Activated T-helper 9 cell treated with anti-CD3 and anti-CD28 coated beads, Interleukin-2, amount 50 U/mL, for 16 hours (primary cell): ENCODE results near the gene MINDY4B.

ENCODE experiments used
- DNase-seq: peaks from one replicate; pipeline ENCODE4 v3.0.0-alpha.2; 2020; ENCODE audit warnings: low read depth

The MINDY4B gene

DNA sequence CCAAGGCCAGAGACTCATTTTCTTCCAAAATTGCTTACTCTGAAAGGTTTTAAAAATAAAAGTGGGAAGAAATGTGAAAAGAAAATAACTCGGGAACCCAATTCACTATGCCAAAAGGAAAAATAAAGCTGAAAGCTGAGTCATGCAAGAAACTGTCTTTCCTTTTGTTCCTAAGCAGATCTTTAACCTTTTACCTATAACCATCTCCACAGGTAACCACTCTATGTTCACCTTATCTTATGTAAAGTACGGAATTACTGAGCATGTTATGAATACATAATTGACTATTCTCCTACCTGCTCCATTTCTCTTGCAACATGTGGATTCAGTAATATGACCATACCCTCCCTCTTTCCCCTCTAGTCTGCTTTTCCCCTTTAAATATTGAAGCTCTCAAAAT, 62.0 kb downstream of the MINDY4B start:
- no peak for DNase-seq

DNA sequence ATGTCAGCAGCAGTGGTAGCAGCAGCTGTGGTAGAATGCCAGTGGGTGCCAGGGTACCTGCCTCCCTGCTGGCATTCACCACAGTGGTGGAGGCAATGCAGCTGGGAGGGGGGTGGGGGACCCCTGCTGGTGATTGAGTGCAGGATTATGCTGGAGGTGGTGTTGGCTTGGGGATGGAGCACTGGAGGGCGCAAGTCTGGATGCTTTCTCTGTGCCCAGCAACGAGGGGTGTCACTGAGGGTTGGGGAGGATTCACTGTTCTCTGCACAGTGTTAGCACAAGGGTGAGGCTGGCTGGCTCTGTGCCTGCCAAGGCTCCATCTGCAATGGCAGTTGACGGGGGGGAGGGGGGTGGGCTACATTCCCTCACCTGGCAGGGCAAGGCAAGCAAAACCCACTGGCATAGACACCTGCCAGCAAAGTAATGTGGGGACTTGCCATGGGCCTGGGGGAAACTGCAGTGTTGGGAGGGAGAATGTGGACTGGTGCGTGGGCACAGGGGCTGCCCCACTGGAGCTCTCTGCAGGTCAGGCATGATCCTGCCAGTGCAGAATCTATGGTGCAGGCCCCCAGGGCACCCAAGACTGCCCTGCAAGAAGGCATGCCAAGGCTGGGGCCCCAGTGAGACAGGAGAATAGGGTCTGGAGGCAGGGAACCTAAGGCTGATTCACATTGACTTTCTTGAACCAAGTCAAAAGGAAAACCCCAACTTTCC, 64.3 kb downstream of the MINDY4B start:
- no peak for DNase-seq

DNA sequence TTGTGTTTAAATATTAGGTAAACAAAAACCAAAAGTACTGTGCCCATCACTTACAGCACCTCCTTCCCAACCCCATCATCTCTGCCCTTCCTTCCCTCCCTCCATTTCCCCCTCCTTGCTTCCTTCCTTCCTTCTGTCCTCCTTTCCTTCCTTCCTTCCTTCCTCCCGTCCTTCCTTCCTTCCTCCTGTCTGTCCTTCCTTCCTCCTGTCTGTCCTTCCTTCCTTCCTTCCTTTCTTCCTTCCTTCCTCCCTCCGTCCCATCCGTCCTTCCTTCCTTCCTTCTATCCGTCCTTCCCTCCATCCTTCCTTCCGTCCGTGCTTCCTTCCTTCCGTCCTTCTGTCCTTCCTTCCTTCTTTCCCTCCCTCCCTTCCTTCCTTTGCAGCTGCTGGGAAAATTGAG, 74.5 kb downstream of the MINDY4B start:
- DNase-seq: no peak

DNA sequence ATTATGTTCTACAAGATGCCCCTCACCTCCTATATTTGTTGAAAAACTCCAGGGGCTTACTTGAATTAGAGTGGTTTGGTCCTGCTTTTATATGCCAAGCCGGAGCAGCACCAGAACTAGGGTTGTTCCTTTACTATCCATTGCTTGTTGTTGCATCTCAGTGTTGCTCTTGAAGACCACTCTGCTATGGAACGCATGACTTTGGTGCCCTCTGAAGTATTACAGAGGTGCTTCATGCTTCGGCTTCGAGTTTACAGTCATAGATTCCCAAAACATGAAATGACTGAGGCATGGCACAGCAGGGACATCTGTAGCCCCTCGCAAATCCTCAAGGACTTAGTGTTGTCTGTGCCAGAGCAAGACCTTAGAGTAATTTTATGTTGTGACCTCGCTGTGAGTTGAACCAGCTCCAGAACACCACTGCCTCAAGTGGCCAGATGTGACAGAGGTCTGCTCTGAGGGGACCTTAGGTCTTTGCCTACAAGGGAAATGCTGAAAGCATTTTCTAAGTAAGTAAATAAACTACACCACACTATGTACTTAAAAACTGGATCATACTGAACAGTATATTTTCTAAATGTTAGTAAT, 75.1 kb downstream of the MINDY4B start:
- no peak for DNase-seq

DNA sequence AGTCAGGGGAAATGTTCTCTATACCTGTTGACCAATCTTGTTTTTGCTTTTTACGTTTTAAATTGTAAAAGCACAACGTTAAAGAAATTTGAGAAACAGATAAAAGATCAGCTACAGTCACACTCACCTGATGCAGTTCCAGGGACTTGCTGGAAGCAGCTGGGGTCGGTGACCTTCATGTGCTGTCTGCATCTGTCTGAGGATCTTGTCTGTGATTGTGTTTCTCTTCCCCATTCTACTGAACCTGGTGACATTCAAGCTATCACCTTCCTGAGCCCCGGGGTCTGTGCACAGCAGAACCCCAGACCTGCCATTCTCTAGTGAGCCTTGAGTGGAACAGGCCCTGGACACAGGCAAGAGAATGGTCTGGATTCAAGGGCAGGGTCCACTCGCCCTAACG, 75.8 kb downstream of the MINDY4B start:
- DNase-seq: no peak

DNA sequence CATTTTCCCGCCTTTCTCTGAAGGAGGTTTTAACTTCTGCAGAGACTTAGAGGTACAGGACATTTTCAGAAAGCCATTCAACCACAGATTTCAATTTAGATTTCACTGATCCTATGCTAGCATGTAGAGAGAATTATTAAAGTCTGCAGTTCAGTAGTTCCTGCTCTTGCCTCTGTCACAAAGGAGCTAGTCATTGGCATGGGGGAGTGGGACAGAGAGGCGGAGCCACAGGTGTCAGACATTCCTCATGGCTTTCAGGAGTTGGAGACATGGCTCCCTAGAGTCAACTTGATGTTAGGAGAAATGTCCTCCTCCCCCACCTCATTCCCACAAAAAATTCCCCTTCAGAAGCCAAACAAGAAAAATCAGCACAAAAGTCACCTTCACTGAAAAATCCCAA, 76.2 kb downstream of the MINDY4B start:
- no peak for DNase-seq

DNA sequence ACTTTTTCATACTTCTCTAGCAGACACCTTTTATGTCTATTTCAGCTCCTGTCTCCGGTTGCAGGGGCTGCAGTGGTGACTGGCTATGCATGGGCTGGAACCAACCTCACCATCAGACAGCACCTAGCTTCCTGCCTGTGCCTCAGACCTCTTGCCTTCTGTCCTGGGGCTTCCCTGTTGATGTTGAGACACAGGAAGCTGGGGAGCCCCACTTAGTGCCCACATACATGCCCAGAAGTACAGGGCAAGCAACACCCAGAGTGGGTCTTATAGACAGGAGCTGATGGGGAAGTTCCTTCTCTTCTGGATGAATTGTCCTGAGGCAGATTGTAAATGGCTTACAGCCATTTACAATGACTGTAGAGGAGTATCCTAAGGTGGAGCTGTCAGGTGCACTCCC, 77.0 kb downstream of the MINDY4B start:
- DNase-seq: no peak

DNA sequence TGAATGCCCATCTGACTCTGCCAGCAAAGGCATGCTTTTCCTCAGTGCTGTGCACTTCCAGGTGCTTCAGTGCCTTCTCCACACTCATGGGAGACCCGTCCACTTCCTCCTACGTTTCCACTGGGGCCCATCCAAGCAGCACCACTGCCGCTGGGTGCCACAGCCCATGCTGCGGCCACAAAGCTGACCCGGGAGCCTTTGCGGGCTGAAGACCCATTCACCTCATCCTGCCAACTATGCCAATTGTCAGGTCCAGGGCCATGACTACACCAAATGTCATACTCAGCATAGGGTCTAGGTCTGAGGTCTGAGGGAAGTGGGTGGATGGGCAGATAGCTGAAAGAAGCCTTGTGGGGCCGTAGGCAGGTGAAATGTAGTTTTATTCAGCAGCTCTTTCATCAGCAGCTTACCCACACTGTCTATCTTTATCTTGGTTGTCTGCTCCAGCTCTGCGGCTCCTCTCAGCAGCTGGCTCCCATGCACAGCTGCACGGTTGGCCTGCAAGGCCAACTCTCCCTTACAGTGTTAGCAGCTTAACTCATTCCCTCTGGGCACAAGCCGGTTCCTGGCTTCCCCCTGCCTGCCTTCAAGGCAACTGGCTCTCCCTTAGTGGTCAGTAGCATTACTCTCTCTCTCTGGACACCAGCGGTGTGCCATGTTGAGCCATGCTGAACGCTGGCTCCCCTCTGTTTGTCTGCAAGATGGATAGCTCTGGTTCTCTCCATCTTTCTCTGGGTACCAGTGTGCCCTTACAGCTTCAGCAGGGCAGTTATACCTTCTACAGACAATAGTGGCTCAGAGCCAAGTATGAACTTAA, 78.6 kb downstream of the MINDY4B start:
- DNase-seq: no peak

DNA sequence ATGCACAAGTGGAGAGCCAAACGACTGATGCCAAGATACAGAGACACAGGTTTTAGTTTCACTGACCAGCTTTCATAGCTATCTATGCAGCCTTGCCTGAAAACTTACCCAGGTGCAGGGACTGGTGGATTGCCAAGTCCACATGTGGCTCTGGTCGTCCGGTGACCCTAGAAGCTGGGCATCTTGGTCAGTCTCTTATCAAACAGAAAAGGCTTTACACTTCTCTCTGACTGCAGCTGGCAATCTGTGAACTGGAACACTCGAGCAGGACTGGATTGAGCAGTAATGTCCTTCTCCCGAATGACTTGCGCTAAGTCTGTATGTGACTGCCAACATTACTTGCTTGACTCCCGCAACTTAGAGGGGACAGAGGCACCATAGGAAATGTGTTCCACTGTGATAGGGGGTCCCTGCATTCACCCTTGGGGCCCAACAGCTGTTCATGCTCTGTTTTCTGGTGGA, 79.3 kb downstream of the MINDY4B start:
- no peak for DNase-seq

DNA sequence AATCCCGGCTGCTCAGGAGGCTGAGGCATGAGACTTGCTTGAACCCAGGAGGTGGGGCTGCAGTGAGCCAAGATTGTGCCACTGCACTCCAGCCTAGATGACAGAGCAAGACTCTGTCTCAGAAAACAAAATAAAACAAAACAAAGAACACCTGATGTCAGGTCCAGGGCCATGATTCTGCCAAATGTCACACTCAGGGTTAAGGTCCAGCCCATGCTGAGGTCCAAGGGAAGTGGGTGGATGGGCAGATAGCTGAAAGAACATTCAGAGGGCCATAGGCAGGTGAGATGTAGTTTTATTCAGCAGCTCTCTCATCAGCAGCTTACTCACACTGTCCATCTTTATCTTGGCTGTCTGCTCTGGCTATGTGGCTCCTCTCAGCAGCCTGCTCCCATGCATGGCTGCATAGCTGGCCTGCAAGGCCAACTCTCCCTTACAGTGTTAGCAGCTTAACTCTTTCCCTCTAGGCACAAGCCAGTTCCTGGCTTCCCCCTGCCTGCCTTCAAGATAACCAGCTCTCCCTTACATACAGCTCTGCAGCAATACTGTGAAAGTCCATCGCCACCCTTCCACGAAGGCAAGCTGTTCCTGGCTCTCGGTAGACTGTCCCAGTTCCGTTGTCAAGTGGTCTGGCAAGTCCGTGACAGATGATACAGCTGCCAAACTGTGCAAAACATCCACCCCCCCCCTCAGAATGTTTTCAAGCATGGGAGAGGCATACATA, 79.9 kb downstream of the MINDY4B start:
- DNase-seq: no peak

DNA sequence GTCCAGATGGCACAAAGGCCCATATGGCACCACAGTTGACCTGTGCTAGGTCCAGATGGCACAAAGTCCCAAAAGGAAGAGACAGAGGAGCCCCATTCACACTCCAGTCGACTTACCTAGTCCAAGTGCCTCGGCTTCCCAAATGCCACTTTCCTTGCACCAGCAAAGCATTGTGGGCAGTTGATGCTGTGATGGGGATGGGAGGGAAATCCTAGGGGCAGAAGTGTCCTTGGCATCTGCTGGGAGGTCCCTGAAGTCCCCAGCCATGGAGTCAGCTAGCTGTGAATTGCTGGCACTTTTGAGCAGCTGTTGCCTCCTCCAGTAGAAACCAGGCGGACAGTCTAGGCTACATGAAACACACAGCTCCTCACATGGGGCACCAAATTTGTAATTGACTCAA, 82.0 kb downstream of the MINDY4B start:
- no peak for DNase-seq

DNA sequence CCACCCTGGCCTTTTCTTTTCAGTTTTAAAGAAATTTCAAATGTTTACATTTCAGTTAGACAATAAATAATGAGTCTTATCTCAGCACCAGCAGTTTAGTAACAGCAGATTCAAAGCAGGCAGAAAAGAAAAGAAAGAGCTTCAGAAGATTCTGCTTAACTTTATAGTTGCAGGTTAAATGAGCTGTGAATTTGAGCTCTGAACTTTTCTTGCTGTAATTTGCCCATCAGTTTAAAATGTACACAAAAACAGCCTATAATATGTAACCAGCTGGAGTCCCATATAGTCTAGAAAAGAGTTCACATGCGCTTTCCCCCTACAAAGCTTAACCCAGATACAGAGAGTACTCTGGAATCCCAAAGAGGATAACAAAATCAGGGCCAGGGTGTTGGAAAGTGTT, 82.6 kb downstream of the MINDY4B start:
- no peak for DNase-seq
